DOHH2 (cell line): ENCODE measurements around the gene PLEKHG4B.

Experiments
- CTCF ChIP-seq: fragments of 200-600 bp; sonication (generic); IDR thresholded peaks from one replicate; pipeline ENCODE4 v1.5.1; 2014; ENCODE audit warnings: antibody characterized with exemption, mild to moderate bottlenecking, low read depth, low read length; ENCODE audit not compliant: poor library complexity, severe bottlenecking
- EZH2phosphoT487 ChIP-seq: fragments of 200-600 bp; sonication (generic); IDR thresholded peaks from 2 replicates; pipeline ENCODE4 v1.6.1; 2017; ENCODE audit warnings: borderline replicate concordance, mild to moderate bottlenecking, antibody characterized with exemption, low read length, moderate library complexity, mixed read lengths

GRCh38 chr5:130601-131131 lies 38.7 kb downstream of the PLEKHG4B start:
- TF ChIP-seq CTCF (no peak), EZH2phosphoT487 (no peak)
